Neural cell (in vitro differentiated cells): ENCODE results near the gene ARMC9.

Experiments used
- CTCF ChIP-seq: fragments of 450-650 bp; IDR thresholded peaks from 2 replicates; pipeline ENCODE4 v1.5.1; 2014; ENCODE audit warnings: antibody characterized with exemption, mild to moderate bottlenecking, moderate library complexity; ENCODE audit not compliant: poor library complexity, severe bottlenecking
- POLR2AphosphoS5 ChIP-seq: IDR thresholded peaks from 2 replicates; pipeline ENCODE4 v1.6.1; 2012

GRCh38 chr2:231344851-231345250, 146.4 kb downstream of the ARMC9 start:
- TF ChIP-seq CTCF (no peak), POLR2AphosphoS5 (no peak)
